Liver (tissue), 3 donors: ENCODE data around the gene NDUFS4.

Experiments
- ATF3 ChIP-seq: IDR thresholded peaks from 2 replicates; pipeline ENCODE4 v1.6.1; 2016; ENCODE audit warnings: antibody characterized with exemption
- CTCF ChIP-seq: fragments of 150-350 bp; IDR thresholded peaks from 2 replicates; pipeline ENCODE4 v1.5.1; 2017; ENCODE audit warnings: improper control_type of control experiment, low read depth, low read length; ENCODE audit not compliant: missing input control
- EGR1 ChIP-seq, 2 donors: IDR thresholded peaks; 2 replicates each; pipeline ENCODE4 v1.6.1; 2016 to 2018; ENCODE audit warnings: antibody characterized with exemption in 2 of 2, low read depth in 2 of 2
- HNF4A ChIP-seq, 2 donors: conservative IDR thresholded peaks; 2 replicates each; pipeline ENCODE4 v1.6.1; 2016; ENCODE audit warnings: antibody characterized with exemption in 2 of 2, mild to moderate bottlenecking in 2 of 2
- MAX ChIP-seq: IDR thresholded peaks from 2 replicates; pipeline ENCODE4 v1.6.1; 2016; ENCODE audit warnings: antibody characterized with exemption
- RAD21 ChIP-seq, 2 donors: IDR thresholded peaks; 2 replicates each; pipeline ENCODE4 v1.6.1; 2016; ENCODE audit warnings: antibody characterized with exemption in 2 of 2, mild to moderate bottlenecking in 2 of 2
- RXRA ChIP-seq, 2 donors: IDR thresholded peaks; 2 replicates each; pipeline ENCODE4 v1.6.1; 2017 to 2018; ENCODE audit warnings: antibody characterized with exemption in 2 of 2, mild to moderate bottlenecking in 1 of 2
- SP1 ChIP-seq: IDR thresholded peaks from 2 replicates; pipeline ENCODE4 v1.6.1; 2018; ENCODE audit warnings: antibody characterized with exemption, mild to moderate bottlenecking
- TAF1 ChIP-seq: conservative IDR thresholded peaks from 2 replicates; pipeline ENCODE4 v1.6.1; 2016; ENCODE audit warnings: antibody characterized with exemption, mild to moderate bottlenecking
- YY1 ChIP-seq: IDR thresholded peaks from 2 replicates; pipeline ENCODE4 v1.6.1; 2016; ENCODE audit warnings: antibody characterized with exemption, mild to moderate bottlenecking
- donor health status: healthy.
- donor health status: healthy.

GRCh38 chr5:53691014-53691413 is 130.6 kb downstream of the NDUFS4 start:
- TF ChIP-seq CTCF (no peak), TAF1 (no peak), RXRA (IDR thresholded peaks at IDR 0.05) (no peak), MAX (no peak), ATF3 (no peak), RAD21 (IDR thresholded peaks at IDR 0.05) (no peak), SP1 (no peak), EGR1 (IDR thresholded peaks at IDR 0.05; ENCODE audit: low read depth in 2 of 2) (no peak), YY1 (no peak), HNF4A (conservative IDR thresholded peaks at IDR 0.05) (no peak)
